GM19035 (cell line): Measurements from ENCODE around the gene CKMT2.

Experiments used
- ATAC-seq: cut with Tn5 transposase; IDR thresholded peaks from one replicate; pipeline ENCODE4 v1.9.1; 2021; ENCODE audit not compliant: unreplicated experiment

The CKMT2 gene

DNA sequence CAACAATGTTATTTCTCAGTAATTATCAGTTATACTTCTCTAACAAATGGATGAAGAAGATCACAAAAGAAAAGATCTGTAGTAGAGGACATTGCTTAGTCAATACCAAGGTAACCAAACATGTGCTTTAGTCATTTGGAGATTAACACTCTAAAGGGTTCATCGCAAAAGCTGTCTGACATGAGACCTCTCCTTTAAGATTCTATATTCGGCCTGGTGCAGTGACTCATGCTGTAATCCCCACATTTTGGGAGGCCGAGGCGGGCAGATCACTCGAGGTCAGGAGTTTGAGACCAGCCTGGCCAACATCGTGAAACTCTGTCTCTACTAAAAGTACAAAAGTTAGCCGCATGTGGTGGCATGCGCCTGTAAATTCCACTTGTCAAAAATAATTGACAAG, 18.3 kb upstream of the CKMT2 start:
- no peak for ATAC-seq

DNA sequence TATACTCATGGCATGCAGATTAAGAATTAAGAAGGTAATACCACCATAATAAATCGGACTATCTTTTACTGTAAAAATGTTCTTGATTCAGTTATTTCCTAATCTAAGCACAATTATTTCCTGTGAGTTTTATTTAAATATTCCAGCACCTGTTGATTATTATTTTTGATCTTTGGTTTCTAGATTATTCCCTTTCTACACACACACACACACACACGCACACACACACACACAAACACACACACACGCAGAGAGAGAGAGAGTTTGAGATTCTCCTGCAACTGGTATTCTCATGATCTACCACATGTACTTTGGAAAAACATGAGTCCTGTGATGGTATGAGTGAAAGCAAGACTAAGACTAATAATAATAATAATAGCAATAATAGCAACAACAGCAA, 17.0 kb upstream of the CKMT2 start:
- ATAC-seq = no peak

- ATAC-seq = no peak
Observed at GRCh38 chr5:81219389-81219788, 13.7 kb upstream of the CKMT2 start.

- no peak for ATAC-seq
Observed at GRCh38 chr5:81222285-81222684, 10.8 kb upstream of the CKMT2 start.

DNA sequence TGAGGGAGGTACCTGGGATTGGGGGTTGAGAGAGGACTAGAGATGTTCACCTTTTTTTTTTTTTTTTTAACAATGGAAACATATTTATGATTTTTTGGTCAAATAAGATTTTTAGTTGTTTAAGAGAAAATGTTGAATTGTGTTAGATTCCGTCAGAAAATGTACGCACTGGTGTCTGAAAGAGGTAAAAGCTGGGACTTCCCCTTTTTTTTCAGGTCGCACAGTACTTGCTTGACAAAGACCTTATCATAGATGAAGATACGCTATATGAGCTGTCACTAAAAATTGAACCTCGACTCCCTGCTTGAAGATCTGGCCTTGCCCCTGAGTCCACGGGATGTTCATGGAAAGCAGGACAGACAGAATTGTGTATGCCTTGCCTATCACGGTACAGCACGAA, 7.7 kb upstream of the CKMT2 start:
- ATAC-seq = no peak

DNA sequence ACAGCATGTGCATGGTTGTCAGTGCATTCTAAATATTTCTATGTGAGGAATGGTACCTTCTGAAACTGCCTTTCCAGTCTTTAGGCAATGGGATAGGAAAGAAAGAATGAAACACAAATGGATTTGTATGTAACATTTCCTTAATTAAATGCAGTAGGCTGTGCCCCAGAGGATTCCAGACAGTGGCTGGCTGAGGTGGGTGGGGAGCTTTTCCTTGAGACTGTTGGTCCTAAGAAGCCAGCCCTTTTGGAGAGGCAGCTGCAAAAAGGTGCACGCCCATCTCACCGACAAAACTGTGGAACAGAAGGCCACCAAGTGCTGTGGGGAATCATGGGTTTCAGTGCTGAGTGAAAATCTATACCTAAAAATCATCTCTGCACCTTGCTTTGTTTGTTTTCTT, 6.8 kb upstream of the CKMT2 start:
- ATAC-seq = no peak

DNA sequence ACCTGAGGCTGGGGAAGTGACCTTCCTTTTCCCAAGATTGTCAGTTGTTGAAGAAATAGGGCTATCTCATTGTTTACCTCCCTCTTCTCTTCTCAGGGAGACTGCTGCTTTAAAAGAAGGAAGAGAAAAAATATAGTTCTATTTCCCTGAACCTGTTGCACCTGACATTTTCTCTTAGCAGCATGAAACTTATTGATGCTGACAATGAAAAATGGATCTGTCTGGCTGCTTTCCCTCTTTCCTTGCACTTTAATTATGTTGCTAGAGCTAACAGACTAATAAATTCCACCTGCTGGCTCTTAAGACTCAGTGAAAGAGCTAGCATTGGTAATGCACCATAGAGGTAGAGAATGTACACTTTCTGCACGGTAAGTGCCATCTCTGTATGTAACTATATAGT, 6.2 kb upstream of the CKMT2 start:
- ATAC-seq = no peak

- no peak for ATAC-seq
Observed at GRCh38 chr5:81228084-81228483, 5.0 kb upstream of the CKMT2 start.

- ATAC-seq = no peak
Observed at GRCh38 chr5:81230416-81230815, 2.7 kb upstream of the CKMT2 start.

- no peak for ATAC-seq
Observed at GRCh38 chr5:81232464-81233079, 550 bp upstream of the CKMT2 start.

GRCh38 chr5:81234299-81234698, 1.2 kb downstream of the CKMT2 start:
- ATAC-seq = no peak

DNA sequence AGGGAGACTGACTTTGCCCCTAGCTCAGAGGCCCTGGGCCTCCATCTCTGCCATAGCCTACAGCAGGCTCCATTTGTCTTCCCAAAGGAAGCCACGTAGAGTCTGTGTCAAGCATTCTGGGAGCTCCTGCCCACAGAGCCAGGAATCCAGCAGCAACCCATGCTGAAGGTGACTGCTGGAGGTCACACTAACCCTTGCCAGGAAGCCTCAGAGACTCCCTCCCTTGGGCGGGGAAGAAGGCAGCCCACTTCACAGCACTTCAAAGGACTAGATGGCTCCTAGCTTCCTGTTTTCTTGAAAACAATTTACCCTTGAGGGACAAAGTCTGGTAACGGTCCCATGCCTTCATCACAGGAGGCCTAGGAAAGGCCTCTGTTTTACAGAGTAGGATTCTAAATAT, 1.7 kb downstream of the CKMT2 start:
- no peak for ATAC-seq

GRCh38 chr5:81235287-81236072, 2.4 kb downstream of the CKMT2 start:
- no peak for ATAC-seq

- ATAC-seq = no peak
Observed at GRCh38 chr5:81238460-81238859, 5.3 kb downstream of the CKMT2 start.

- no peak for ATAC-seq
Observed at GRCh38 chr5:81239613-81240012, 6.5 kb downstream of the CKMT2 start.

- ATAC-seq = no peak
Observed at GRCh38 chr5:81241001-81241400, 7.9 kb downstream of the CKMT2 start.

GRCh38 chr5:81241961-81242648, 9.0 kb downstream of the CKMT2 start:
- no peak for ATAC-seq

GRCh38 chr5:81242906-81243436, 9.8 kb downstream of the CKMT2 start:
- no peak for ATAC-seq

DNA sequence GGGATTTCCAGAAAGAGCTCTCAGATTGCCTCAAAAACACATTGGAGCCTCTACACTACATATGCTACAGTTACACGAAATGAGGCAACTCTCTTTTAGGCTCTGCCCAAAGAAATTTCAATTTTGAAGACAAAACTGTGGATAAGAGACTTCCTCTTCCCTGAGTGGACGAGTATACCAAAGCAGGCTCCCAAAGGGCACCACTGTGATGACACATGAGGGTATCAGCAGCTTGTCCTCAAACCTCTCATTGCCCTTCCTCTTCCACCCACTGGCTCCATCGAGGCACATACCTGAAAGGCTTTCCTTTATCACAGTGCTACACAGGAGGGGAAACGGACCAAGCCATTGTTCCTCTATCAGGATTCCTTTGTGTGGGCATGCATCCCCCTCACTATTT, 11.3 kb downstream of the CKMT2 start:
- ATAC-seq = no peak

DNA sequence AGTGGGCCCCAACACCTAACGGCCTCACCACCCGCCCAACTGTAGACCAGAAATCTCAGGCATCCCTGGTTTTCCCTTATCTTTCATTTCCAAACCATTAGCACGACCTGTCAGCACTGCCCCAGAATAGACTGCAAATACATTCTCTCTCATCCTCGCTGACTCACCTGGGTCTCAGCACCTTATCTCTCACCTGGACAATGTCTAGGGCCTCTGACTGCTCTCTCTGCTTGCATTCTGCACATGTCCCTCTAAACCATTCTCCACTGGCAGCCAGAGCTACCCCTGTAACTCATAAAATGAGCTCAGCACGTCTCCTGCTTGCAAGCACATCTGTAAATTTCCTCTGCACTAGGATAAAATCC, 12.7 kb downstream of the CKMT2 start:
- no peak for ATAC-seq

DNA sequence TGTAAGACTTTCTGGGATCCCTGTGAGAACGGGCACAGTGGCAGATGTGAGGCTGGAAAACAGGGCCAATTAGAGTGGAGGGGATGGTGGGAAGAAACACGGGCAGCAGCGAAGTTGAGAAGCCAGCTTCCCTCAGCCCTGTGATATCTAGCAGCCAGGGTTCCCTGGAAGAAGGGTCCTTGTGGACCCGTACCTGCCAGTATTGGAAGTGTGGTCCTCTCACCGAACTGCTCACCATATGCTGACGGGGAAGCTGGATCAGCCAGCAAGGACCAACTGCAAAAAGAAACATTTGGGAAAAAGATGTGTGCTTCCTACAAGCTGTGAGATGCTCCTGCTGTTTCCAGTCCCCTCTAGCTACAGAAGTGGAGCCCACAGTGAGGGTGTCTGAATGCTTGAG, 13.6 kb downstream of the CKMT2 start:
- no peak for ATAC-seq

DNA sequence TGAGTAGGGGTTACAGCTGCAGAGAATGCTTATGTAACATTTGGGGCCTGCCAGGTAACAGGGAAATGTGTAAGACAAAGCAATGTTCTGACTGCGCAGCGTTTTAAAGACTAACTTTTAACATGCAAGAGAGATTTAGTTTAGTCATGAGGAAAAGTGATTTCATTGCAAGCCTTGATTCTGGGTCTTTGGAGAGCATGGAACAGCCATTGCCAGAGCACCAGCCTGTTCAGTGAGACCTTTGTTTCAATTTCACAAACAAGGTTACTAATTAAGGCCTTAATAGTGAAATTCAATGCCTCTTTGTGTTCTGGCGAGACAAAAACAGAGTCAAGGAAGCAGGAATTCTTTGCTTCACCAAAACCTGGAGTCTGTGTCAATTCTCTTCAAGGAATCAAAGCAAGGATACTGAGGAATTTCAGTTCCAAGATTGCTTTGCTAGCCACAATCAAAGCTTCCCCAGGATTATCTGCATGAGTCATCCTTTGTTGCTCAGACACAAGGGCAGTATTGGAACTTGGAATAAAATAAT, 14.4 kb downstream of the CKMT2 start:
- ATAC-seq = no peak
